Lower leg skin (tissue), 3 donors: ENCODE data around the gene TRIM31.

Experiments
- POLR2A ChIP-seq, 2 donors: fragments of 450-650 bp; IDR thresholded peaks; one replicate each; pipeline ENCODE4 v1.6.1; 2016 to 2017; ENCODE audit warnings: antibody characterized with exemption in 2 of 2, mild to moderate bottlenecking in 1 of 2, moderate library complexity in 1 of 2
- TF ChIP-seq, protein P1 (sequence below), 3 donors: fragments of 450-650 bp; IDR thresholded peaks; one replicate each; pipeline ENCODE4 v1.5.1; 2016; ENCODE audit warnings: antibody characterized with exemption in 3 of 3, mild to moderate bottlenecking in 3 of 3, moderate library complexity in 2 of 3

DNA sequence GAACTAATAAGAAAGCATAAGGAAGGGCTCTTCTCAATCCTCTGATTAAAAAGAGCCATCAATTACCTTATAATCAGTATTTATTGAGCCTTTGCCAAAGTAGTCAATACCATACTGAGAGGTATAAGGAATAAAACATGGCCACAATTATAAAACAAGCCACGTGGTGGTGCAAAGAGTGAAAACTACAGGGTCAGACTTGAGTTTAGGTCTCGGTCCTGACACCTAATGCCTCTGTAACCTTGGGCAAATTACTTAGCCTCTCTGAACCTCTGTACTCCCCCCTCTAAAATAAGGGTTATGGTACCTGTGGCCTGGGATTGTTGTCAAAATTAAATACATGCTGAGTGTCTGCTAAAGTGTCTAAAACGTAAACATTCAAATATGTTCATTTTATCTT lies 36.3 kb upstream of the TRIM31 start:
- TF ChIP-seq POLR2A (IDR thresholded peaks at IDR 0.05), result no peak
- TF ChIP-seq, protein P1, sequence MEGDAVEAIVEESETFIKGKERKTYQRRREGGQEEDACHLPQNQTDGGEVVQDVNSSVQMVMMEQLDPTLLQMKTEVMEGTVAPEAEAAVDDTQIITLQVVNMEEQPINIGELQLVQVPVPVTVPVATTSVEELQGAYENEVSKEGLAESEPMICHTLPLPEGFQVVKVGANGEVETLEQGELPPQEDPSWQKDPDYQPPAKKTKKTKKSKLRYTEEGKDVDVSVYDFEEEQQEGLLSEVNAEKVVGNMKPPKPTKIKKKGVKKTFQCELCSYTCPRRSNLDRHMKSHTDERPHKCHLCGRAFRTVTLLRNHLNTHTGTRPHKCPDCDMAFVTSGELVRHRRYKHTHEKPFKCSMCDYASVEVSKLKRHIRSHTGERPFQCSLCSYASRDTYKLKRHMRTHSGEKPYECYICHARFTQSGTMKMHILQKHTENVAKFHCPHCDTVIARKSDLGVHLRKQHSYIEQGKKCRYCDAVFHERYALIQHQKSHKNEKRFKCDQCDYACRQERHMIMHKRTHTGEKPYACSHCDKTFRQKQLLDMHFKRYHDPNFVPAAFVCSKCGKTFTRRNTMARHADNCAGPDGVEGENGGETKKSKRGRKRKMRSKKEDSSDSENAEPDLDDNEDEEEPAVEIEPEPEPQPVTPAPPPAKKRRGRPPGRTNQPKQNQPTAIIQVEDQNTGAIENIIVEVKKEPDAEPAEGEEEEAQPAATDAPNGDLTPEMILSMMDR (IDR thresholded peaks at IDR 0.05), result no peak
